NCI-H1417 treated with DMSO at 0.1 percent for 48 hours (cell line): ENCODE measurements around the gene GTPBP1.

Experiments
- DNase-seq: peaks from one replicate; lab custom pipeline; 2025; lab: John Stamatoyannopoulos, UW

Gene GTPBP1

DNA sequence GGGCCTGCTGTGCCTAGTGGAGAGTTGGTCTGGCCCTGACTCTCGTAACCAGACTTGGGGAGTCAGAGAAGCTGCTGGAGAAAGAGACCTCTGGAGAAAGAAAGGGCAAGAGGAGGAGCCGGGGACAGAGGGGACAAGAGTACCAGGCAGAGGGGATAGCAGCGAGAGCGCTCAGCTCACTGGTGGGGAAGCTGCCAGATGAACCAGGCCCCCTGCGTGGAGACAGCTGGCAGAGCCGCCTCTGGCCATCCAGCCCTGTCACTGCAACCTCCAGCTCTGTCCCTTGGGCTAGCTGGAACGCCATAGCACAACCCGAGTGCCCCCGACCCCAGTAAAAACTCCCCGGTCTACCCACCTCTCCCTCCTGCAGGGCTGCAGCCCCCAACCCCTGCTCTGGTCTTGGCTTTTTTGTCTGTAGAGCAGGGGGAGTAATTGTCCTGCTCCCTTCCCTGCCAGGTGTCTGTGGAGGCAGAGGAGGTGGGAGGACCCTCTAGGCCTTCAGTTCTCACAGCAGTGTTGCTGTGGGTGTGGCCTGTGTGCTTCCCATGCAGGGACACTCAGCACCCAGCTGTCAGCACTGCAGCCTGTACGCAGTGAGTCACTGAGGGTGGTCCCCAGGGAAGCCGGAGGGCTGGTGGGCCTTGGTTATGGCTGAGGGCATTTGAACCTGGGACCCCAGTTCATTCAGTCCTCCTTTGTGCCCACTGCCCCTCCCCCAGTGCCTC, 54.9 kb downstream of the GTPBP1 start:
- no peak for DNase-seq

- no peak for DNase-seq
These were observed 55.7 kb downstream of the GTPBP1 start for GRCh38 chr22:38761202-38762162.

- no peak for DNase-seq
These were observed 56.8 kb downstream of the GTPBP1 start for GRCh38 chr22:38762551-38762983.

DNA sequence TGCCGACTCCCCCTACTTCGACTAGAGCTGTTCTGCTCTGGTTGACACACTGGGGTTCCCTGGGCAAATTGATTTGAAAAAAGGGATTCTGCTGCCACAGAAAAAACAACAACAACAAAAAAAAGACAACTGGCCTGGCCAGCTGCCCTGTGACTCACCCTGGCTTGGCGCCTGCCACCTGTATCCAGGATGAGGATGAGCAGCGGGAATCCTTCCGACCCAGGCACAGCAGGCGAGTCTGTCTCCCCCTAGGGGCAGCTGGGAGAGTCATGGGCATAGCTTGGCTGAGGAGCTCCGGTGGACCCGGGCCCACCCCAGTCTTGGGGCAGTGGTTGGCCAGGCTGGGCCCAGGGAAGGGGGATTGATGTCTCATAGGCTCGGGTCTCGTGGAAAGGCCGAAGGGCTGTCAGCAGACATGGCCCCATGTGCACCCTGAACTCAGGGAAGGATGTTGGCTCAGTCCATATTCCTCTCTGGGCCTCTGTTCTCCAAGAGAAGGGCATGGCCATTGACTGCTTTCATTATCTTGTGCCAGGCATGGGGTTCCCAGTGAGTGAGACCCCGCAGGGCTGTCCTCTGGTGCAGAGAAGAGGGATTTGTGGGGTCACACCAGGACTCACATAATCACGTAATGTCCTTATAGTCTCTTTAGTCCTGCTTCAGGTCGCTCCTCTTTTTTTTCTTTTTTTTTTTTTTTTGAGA, 60.5 kb downstream of the GTPBP1 start:
- DNase-seq: no peak

DNA sequence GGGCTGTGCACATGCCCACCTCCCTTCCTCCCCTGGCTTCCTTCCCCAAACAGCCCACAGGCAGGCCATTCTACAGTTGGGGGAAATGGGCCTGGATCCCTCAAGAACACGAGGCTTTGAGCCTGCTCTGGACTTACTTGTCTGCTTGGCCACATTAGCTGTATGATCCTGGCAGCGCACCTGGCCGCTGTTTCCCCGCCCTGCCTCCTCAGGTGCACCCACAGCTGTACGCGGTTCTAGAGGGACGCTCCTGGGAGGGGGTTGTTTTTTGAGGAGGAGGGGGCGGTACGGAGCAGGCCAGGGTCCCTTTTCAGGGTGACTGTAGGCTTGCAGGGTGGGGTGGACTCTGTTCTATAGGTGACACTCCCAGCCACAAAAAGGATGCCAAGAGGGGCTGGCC, 61.6 kb downstream of the GTPBP1 start:
- DNase-seq: no peak

- DNase-seq: no peak
These were observed 62.3 kb downstream of the GTPBP1 start for GRCh38 chr22:38768036-38768435.

GRCh38 chr22:38770257-38770949, 64.7 kb downstream of the GTPBP1 start:
- DNase-seq: no peak

DNA sequence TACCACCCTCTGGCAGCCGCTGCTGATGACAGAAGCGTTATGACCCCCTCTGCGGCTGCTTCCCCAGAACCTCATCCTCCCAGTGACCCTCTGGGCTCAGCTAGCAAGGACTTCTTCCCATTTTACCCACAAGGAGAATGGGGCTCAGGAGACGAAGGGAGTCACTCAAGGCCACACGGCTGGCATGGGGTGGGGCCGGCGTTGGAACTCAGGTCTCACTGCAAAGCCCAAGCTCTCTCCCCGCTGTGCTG, 66.8 kb downstream of the GTPBP1 start:
- no peak for DNase-seq

DNA sequence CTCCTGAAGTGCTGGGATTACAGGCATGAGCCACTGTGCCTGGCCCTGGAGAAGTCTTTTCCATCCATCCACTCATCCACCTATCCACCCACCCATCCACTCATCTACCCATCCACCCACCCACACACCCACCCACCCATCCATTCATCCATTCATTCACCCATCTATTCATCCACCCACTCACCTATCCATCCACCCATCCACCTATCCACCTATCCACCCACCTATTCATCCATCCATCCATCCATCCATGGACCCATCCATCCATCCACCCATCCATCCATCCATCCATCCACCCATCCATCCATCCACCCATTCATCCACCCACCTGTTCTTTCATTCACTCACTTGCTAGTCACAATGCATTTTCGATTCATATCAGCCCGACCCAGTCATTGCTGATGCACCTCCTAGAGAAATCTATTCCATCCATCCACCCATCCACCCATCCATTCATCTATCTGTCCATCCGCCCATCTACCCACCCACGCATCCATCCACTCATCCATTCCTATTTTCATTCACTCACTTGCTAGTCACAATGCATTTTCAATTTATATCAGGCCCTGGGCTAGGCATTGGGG, 67.7 kb downstream of the GTPBP1 start:
- DNase-seq: no peak

DNA sequence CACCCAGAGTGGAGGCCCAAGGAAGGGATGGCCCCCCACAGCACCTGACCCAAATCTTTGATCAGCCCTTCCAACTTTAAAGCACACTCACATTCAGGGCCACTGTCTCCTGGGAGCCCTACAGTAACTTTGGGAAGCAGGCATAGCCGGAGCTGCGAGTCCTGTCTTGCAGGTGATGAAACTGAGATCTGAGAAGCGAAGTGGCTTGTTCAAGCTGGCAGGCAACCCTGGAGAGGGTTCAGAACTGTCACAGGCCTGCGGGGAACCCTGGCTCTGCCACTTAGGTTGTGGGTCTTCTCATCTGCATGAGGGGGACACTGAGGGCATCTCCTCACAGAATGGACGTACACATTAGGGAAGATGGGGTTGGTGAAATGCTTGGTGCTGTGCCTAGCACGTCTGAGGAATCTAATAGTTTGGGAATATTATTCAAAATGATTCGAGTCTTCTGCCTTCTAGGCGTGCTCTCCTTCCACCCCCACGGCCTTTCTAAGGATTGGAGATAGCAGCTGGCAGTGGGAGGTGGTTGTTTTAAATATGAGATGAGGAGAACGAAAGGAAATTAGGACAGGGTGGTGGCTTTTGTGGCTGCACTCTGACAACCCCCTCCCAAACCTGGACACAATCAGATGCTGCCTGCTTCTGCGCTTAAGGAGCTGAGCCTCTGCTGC, 68.9 kb downstream of the GTPBP1 start:
- DNase-seq: no peak

DNA sequence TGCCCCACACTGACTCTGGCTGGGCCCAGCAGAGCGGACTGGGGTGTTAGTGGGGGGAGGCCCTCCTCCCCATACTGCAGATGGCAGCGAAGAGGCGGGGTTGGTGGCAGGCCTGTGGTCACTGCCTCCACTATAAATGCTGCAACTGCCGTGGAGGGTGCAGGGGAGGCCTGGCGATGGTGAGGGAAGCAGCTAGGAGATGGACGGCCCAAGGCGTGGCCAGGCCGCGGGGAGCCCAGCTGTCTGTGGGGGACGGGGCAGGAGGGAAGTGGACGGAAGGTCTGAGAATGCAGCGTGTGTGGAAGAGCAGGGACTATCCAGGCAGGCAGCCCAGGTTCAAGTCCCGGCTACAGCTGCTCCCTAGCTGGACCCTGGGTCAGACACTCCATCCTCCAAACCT, 69.9 kb downstream of the GTPBP1 start:
- no peak for DNase-seq

- no peak for DNase-seq
These were observed 70.3 kb downstream of the GTPBP1 start for GRCh38 chr22:38776086-38776485.

- DNase-seq: no peak
These were observed 71.4 kb downstream of the GTPBP1 start for GRCh38 chr22:38777087-38777671.

DNA sequence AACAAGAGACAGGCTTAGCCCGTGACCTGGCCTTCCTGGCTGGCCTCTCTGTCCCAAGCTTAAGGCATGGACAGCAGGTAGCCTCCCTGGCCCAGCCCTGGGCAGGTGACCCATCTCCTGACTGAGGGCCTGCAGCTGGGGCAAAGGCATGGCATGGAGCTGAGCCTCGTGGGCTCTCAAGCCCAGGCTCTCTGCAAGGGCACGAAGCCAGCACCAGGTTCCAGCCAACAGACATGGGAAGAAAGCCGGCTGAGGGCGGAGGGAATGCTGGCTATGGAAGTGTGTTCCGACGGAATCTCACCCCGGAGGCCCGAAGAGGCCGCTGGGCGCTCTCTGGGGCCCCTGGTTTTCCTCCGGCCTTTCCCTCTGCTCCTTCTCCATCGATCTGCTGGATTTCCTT, 75.3 kb downstream of the GTPBP1 start:
- no peak for DNase-seq

- no peak for DNase-seq
These were observed 76.8 kb downstream of the GTPBP1 start for GRCh38 chr22:38782402-38783094.
